Tibial artery (tissue), 4 donors: ENCODE data around the gene RUNX1.

Experiments used
- DNase-seq, 2 donors: peaks; one replicate each; pipeline ENCODE4 v3.0.0-alpha.2; 2019
- H3K27ac ChIP-seq, 2 donors: fragments of 200-600 bp; sonication (generic) in 1 of 2; 1 replicate in 1 of 2; 2 replicates in 1 of 2; pipeline ENCODE4 v1.5.1; 2018 to 2019; ENCODE audit warnings: mild to moderate bottlenecking in 1 of 2
- H3K27me3 ChIP-seq, 2 donors: fragments of 200-600 bp; sonication (generic) in 1 of 2; one replicate each; pipeline versions ENCODE4 v1.5.1 to v1.6.0; 2016 to 2019
- H3K36me3 ChIP-seq, 3 donors: fragments of 200-600 bp; sonication (generic) in 2 of 3; one replicate each; pipeline ENCODE4 v1.5.1; 2016 to 2019; ENCODE audit warnings: mild to moderate bottlenecking in 2 of 3
- H3K4me1 ChIP-seq, 4 donors: fragments of 200-600 bp; sonication (generic) in 2 of 4; 1 replicate in 3 of 4; 2 replicates in 1 of 4; pipeline ENCODE4 v1.5.1; 2016 to 2019
- H3K4me3 ChIP-seq, 2 donors: fragments of 200-600 bp; sonication (generic) in 1 of 2; 1 replicate in 1 of 2; 2 replicates in 1 of 2; pipeline ENCODE4 v1.5.1; 2018 to 2019; ENCODE audit warnings: mild to moderate bottlenecking in 2 of 2
- H3K9me3 ChIP-seq, 3 donors: fragments of 200-600 bp; sonication (generic) in 1 of 3; one replicate each; pipeline ENCODE4 v1.5.1; 2016 to 2019
- intact Hi-C: fragments of 100-400 bp; cut with DNase I; formaldehyde crosslinking; loops from one replicate; pipeline ENCODE4 v1.15.0; 2023; ENCODE audit warnings: low total_unique reads
- TF ChIP-seq, protein P1 (sequence below), 2 experiments: fragments of 200-600 bp in 1 of 2; fragments of 450-650 bp in 1 of 2; IDR thresholded peaks; one replicate each; pipeline ENCODE4 v1.5.1; 2017 to 2019; ENCODE audit warnings: antibody characterized with exemption in 2 of 2, mild to moderate bottlenecking in 1 of 2, moderate library complexity in 1 of 2

RUNX1 gene

DNA sequence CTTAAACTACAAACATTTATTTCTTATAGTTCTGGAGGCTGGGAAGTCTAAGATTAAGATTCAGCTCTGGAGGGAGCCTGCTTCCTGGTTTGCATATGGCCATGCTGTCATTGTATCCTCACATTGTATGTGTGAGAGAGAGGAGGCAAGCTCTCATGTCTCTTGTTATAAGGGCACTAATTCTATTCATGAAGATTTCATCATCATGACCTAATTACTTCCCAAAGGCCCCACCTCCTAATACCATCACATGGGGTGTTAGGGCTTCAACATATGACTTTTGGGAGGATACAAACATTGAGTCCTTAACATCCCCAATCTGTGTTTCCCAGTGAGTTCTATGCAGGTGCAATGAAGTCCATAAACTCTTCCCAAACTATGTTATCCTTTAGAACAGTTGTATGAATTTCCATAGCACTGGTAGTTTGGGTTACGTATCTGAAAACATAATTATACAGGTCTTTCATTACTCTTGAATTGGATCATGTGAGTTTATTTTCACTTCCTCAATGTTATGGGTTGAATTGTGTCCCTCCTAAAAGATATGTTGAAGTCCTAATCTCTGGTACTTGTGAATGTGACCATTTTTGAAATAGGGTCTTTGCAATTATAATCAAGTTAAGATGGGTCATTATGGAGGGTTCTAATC, 124.2 kb downstream of the RUNX1 start:
- intact Hi-C loops = no loop called here
- H3K36me3 ChIP-seq = no peaks in the 10 kb centered on the region
- DNase-seq = no peak
- H3K27me3 ChIP-seq = no peaks in the 10 kb centered on the region
- no peak overlapping the region for H3K4me3 ChIP-seq
- H3K27ac ChIP-seq = no peak overlapping the region
- peaks cover 0 to 5% (median 0%) of the 10 kb centered on the region in 4 donors for H3K4me1 ChIP-seq
- TF ChIP-seq, protein P1, sequence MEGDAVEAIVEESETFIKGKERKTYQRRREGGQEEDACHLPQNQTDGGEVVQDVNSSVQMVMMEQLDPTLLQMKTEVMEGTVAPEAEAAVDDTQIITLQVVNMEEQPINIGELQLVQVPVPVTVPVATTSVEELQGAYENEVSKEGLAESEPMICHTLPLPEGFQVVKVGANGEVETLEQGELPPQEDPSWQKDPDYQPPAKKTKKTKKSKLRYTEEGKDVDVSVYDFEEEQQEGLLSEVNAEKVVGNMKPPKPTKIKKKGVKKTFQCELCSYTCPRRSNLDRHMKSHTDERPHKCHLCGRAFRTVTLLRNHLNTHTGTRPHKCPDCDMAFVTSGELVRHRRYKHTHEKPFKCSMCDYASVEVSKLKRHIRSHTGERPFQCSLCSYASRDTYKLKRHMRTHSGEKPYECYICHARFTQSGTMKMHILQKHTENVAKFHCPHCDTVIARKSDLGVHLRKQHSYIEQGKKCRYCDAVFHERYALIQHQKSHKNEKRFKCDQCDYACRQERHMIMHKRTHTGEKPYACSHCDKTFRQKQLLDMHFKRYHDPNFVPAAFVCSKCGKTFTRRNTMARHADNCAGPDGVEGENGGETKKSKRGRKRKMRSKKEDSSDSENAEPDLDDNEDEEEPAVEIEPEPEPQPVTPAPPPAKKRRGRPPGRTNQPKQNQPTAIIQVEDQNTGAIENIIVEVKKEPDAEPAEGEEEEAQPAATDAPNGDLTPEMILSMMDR (IDR thresholded peaks at IDR 0.05) = no peak
- no peaks in the 10 kb centered on the region for H3K9me3 ChIP-seq

DNA sequence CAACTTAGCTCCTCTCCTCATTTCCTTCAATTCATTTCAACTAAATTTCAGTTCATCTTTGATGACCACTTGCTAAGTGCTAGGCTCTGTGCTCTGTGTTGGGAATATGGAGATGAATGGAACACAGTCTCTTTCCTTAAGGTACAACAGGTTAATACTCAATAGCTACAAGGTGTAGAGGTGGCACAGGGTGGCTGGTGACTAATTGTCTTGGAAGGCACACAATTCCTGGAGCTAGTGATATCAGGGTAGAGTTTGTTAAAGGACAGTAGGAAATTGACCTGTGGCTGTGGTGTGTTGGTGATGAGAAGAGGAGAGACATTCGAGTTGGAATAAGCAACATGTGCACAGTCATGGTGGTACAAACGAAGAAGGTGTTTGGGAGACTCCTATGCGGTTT, 124.9 kb downstream of the RUNX1 start:
- intact Hi-C loops = no loop called here
- no peak for DNase-seq
- Histone ChIP-seq H3K36me3 (no peaks in the 10 kb centered on the region), H3K27me3 (no peaks in the 10 kb centered on the region), H3K4me1 (peaks cover 0 to 5% (median 0%) of the 10 kb centered on the region in 4 donors), H3K9me3 (no peaks in the 10 kb centered on the region), H3K4me3 (no peak overlapping the region), H3K27ac (no peak overlapping the region)
- TF ChIP-seq, protein P1 (IDR thresholded peaks at IDR 0.05) = no peak

DNA sequence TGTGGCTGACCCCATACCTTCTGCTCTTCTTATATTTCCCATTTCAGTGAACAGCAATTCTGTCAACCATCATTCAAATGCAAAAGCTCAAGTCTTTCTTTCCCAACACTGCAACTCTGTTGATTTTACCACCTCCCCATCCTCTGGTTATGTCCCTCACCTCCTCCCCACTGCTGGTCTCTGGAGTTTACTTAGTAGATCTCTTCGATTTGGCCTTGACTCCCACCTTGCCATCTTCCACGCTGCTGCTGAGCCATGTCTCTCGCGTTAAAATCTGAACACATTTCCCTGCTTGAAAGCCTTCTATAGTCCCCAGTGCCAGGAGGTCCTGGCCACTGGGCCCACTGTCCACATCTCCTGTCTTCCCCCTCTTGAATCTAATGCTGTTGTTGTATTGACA, 125.5 kb downstream of the RUNX1 start:
- Histone ChIP-seq H3K4me1 (peaks cover 0 to 5% (median 0%) of the 10 kb centered on the region in 4 donors), H3K9me3 (no peaks in the 10 kb centered on the region), H3K27me3 (no peaks in the 10 kb centered on the region), H3K36me3 (no peaks in the 10 kb centered on the region), H3K27ac (no peak overlapping the region), H3K4me3 (no peak overlapping the region)
- TF ChIP-seq, protein P1 (IDR thresholded peaks at IDR 0.05) = no peak
- intact Hi-C loops = no loop called here
- DNase-seq = no peak

DNA sequence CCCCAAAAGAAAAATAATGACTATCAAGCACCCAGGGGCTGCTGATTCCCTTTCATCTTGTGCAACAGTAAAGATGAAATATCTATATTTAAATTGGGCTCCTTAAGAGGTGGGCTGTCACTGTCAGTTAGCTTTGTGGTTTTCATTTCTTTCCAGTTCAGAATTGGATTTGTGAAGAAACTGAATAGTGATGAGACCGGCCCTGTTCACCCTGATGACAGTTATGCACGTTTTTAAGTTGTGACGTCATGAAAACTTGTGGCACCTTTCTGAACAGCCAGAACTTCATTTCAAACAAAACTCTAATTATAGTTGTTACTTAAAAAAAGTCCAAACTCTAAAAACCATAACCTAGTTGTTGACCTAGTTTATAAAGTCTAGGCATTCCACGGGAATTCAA, 125.9 kb downstream of the RUNX1 start:
- Histone ChIP-seq H3K27me3 (no peaks in the 10 kb centered on the region), H3K4me1 (peaks cover 0 to 5% (median 0%) of the 10 kb centered on the region in 4 donors), H3K27ac (no peak overlapping the region), H3K36me3 (no peaks in the 10 kb centered on the region), H3K9me3 (no peaks in the 10 kb centered on the region), H3K4me3 (no peak overlapping the region)
- TF ChIP-seq, protein P1 (IDR thresholded peaks at IDR 0.05) = no peak
- intact Hi-C loops = no loop called here
- DNase-seq = no peak

DNA sequence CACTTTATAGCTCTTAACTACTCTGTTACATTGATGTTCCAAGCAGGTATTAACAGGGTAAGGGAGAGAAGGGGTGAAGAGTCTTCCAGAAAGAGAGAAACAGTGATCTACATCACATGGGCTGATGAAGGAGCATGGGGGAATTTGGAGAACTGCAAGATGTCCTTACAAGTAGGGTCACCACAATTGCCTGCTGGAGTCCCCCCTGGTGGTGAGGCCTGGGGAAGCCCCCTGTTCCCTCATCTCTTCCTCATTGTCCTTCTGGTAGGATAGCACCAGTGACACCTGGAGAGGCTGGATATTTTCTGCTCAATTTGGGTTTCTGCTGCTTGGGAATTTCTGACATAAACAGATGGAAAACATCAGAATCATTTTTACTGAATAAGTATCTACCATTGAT, 126.6 kb downstream of the RUNX1 start:
- no peaks in the 10 kb centered on the region for H3K27me3 ChIP-seq
- no peaks in the 10 kb centered on the region for H3K36me3 ChIP-seq
- intact Hi-C loops = no loop called here
- H3K4me1 ChIP-seq = peaks cover 0 to 5% (median 0%) of the 10 kb centered on the region in 4 donors
- H3K4me3 ChIP-seq = no peak overlapping the region
- TF ChIP-seq, protein P1 (IDR thresholded peaks at IDR 0.05) = no peak
- no peak overlapping the region for H3K27ac ChIP-seq
- DNase-seq = no peak
- H3K9me3 ChIP-seq = no peaks in the 10 kb centered on the region

DNA sequence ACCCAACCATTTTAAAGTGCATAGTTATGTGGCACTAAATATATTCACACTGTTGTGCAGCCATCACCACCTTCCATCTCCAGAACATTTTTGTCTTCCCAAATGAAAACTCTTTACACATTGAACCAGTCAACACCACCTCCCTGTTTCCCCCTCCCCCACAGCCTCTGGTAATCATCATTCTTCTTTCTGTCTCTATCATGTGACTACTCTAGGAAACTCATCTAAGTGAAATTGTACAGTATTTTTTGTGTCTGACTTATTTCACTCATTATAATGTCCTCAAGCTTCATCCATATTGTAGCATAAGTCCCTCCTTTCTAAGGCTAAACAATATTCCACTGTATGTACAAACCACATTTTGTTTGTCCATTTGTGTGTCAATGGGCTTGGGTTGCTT, 128.0 kb downstream of the RUNX1 start:
- Histone ChIP-seq H3K9me3 (no peaks in the 10 kb centered on the region), H3K27me3 (peaks cover 0 to 4% of the 10 kb centered on the region in 2 donors), H3K36me3 (no peaks in the 10 kb centered on the region), H3K27ac (no peak overlapping the region), H3K4me1 (no peaks in the 10 kb centered on the region), H3K4me3 (no peak overlapping the region)
- DNase-seq = no peak
- intact Hi-C loops = no loop called here
- TF ChIP-seq, protein P1 (IDR thresholded peaks at IDR 0.05) = no peak
